Putamen (tissue), 1 donor: ENCODE measurements around the gene SDCCAG8.

Experiments used
- DNase-seq: peaks from one replicate; pipeline ENCODE4 v3.0.0-alpha.2; 2016; ENCODE audit warnings: low spot score

Gene SDCCAG8

DNA sequence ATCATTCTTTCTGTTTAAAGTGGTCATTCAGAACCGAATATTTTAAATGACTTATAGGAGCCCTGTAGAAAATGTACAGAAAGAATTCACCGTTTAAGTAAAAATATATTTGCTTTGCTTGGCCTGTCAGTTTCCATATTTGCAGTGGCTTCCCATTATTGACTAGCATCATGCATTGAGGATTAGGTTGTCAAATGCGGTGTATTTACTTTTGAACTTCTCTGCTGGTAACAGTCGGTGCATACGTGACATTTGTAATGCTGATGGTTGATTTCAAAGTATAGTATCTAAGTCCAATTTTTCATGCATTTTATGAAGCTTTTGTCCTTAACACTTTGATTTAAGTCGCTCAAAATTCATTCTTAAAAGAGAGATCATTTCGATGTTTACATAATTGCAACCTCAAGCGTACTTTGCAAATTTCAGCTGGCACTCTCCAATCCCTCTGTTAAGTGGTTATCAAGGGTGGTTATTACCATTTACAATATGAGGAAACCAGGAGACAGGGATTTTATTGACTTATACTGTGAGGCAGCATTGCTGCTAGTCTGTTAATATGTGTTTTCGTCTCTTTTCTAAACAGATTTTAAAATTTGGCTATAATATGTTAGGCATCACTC, 201.6 kb downstream of the SDCCAG8 start:
- no peak for DNase-seq

- DNase-seq = no peak
These were observed 203.2 kb downstream of the SDCCAG8 start for GRCh38 chr1:243459059-243459458.

DNA sequence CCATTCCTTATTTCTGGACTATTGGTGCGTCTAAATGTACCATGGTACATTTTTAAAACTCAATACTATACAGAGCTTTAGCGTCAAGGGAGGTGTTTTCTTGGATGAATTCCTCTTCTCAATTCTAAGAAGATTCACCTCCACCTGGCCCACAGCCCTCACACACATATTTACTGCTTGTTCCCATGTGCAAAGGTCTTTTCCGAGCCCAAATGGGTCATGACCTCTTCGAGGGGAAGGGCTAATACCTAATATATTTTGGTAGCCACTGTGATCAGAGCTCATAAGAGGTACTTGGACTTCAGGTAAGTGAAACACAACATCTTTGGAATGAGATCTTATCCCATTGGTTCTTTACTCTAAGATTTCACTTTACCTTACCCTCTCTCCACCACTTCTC, 205.9 kb downstream of the SDCCAG8 start:
- no peak for DNase-seq

- DNase-seq = no peak
These were observed 207.3 kb downstream of the SDCCAG8 start for GRCh38 chr1:243462929-243463697.

DNA sequence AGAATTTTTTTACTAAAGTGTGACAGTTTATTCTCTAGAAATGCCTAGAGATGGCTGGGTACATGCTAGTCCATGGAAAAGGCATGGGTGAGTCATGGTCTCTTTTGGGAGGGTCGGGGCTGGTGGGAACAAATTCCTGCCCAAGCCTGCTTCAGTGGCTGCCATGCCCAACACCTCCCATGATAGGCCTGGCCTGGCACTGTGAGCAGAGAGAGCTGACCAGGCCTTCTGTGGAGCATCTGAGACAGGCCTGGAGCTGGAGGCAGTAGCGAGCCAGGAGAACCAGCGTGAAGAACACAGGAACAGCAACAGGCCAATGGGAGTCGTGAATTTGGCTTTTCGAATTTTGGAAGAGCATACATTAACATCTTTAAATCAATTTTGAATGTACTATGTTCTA, 209.2 kb downstream of the SDCCAG8 start:
- no peak for DNase-seq

- no peak for DNase-seq
These were observed 209.9 kb downstream of the SDCCAG8 start for GRCh38 chr1:243465738-243466137.

GRCh38 chr1:243469497-243469896, 213.7 kb downstream of the SDCCAG8 start:
- no peak for DNase-seq

- DNase-seq = no peak
These were observed 214.7 kb downstream of the SDCCAG8 start for GRCh38 chr1:243470502-243470901.

- no peak for DNase-seq
These were observed 215.3 kb downstream of the SDCCAG8 start for GRCh38 chr1:243471026-243471685.

DNA sequence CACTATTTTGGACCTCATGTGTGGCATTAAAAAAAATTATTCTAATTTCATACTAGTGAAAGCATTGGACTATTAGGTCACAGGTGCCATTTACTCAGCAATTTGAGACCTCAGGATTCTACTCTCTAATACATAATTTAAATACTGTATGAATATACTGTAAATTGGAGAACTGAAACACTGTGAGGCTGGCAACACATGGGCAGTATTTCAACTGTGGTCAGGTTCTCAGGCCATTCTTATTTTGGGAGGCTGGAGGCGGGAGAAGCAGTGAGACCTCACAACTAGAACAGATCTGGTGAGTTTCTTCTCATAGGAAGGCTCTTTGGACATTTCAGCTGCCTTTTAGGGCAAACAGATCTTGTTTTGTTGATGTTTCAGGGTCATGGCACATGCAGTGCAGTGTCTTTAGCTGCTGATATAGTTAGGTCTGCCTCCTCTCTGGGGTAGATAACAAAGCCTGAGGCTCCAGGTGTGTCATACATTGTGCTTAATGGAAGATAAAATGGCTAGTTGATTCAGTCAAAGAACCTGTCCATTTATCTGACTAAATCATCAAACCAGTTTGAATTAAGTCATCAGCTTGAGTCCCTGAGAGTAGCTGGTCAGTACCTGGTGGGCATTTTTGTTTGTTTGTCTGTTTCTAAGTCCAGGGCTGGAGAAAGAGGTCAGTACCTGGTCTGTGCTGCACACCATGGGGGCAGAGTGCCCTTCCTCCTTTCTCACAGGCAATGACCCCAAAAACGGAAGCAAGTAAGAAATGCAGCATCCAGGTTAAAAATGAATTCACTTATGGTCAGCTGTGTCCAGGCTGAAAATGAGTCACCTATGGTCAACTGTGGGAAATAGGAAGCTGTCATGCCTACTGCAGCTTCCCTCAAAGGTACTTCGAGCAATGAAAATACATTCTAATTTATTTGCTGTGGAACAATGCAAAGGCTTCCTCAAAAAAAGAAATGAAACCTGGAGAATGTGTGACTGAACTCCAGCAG, 216.2 kb downstream of the SDCCAG8 start:
- DNase-seq = no peak

DNA sequence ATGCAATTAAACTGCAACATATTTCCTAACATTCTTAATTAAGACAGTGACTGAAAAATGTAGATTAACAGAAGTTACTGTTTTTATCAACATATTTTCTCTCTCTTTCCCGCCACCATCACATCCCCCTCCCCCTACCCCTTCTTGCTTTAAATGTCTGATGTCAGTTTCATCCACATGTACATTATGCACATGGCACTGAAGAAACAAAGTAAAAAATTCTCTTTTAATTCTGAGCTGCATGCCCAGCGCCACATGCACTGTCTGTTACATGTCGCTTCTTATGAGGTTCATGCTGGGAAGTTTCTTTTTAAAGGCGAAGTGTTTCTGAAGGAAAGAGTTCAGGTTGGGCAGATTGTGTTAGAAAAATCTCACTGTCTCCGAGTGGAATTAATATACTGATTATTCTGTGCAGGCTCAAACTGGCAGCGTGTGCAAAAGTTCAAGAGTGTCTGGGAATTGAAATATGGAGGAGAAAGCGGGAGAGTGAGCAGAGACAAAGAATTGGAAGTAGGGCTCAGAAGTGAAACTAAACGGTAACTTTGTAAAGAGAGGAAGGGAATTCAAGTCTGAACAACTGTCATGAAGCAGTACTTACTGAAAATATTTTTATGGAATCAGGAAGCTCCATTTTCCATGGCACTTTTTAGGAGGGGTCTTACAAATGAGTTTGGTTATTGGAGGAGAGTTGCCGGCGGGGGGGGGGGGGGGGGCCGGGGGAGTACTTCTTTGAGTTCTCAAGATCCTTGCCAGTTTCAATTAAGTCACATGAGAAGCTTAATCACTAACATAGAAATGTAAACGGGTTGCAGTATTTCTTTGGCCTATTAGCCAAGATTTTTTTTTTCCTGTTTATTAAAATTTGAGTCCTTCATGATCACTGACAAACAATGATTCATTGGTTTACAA, 217.6 kb downstream of the SDCCAG8 start:
- DNase-seq = no peak

DNA sequence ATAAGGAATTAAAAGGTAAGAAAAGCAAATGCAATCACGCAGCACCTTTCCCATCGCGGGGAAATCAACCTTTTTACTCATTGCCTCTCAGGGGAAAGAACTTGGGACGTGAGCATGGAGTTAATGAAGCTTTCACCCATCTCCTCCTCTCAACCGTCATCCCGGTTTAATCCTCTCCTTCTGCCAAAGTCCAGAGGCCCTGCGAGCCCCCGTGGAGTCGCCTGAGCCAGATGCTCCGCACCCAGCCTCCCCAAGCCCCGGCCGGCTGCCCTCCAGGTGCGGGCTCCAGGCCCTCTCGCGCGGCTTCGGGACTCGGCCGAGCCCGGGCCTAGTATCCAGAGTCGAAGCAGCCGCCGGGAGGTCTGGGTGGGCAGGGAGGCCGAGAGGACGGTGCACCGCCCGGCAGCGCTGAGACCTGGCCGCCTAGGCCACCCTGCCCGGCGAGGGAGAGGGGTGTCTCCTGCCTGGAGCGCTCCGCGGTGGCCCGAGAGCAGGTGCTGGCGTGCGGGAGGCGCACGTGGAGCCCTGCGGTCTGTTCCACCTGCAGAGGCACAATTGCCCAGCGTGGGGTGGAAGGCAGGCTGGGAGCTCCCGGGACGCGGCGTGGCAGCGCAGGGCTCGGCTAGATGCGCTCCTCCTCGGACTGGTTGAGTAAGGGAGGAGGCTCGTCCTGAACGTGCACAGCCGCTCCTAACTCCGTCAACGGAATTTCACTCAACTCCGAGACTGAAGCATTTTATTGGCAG, 218.5 kb downstream of the SDCCAG8 start:
- no peak for DNase-seq

- no peak for DNase-seq
These were observed 219.1 kb downstream of the SDCCAG8 start for GRCh38 chr1:243474906-243475305.

DNA sequence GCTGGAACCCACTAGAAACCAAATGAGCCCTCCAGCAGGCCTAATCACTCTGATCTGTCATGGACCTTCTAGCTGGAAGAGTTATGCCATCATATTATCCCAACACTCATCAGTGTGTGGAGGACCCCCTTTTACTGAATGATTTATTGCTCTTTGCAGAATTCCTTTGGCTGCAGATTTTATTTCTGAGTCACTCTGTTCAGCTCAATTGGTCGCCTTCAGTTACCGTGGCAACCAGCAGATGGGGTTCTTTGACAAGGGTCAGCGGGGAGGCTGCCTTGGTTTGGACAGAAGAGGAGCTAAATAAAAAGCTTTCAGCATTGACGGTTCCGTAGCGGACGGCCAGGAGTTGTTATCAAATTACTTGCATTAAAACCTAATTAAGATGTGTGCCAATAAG, 220.1 kb downstream of the SDCCAG8 start:
- peak; percentile 70 for DNase-seq

- DNase-seq = no peak
These were observed 222.0 kb downstream of the SDCCAG8 start for GRCh38 chr1:243477731-243478290.

DNA sequence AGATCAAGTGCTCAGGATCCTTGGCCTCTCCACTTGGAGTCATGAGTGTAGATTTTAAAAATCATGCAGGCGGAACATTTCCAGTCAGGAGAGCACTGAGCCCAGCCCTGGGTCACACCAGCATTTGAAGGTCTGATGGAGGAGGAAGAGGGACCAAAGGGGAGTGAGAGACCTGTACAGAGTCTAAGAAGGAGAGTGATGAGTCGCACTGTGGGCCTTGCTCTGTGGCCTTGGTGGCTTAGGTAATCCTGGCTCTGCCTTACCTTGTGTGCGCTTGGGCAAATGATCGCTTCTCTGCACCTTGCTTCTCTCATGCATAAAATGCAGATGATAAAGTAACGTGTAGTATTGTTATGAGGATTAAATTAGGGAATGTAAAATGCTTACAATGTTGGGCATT, 225.3 kb downstream of the SDCCAG8 start:
- DNase-seq = no peak

- DNase-seq = no peak
These were observed 226.5 kb downstream of the SDCCAG8 start for GRCh38 chr1:243482141-243483022.

DNA sequence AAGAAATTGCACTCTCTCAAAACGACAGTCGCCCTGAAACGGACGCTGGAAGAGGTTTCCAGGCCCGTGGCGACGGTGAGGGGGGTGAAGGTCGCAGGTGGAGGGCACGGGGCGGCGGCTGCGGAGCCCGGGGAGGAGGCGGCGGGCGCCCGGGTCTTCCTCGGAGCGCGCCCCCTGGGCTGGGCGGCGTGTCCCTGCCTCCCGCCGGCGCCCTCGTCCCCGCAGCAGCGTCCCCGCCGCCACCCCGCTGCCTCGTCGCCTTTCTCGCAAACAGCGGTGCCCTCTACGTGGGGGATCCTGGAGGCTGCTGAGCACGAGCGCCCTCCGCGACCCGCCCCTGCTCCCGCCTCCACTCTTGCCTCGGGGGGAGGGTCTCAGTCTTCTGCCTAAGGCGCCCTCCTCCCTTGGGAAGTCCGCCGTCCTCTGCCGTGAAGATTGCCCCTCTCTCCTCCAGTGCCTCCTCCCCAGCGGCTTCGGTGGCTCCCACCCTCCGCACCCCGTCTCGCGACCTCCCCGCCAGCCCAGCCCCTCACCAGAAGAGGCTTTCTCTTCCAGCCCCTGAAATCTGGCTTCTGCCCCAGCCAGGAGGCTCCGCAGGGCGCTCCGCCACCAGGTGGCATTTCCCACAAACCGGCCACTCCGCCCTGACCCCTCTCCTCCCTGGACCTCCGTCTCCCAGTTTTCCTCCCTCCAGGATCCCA, 227.4 kb downstream of the SDCCAG8 start:
- DNase-seq = no peak
